Sigmoid colon (tissue), 7 donors: ENCODE results near the gene DUOXA1. TPM values are rescaled to one million over a fixed set of nuclear protein-coding genes. Genes with fewer than 3 reads are reported as not detected.

Experiments
- DNase-seq: peaks from one replicate; pipeline ENCODE4 v3.0.0-alpha.2; 2019
- H3K27ac ChIP-seq, 4 donors: fragments of 200-600 bp; sonication (generic); one replicate each; pipeline ENCODE4 v1.5.1; 2016 to 2019; ENCODE audit warnings: mild to moderate bottlenecking in 1 of 4
- H3K27me3 ChIP-seq, 3 donors: fragments of 200-600 bp; sonication (generic); one replicate each; pipeline ENCODE4 v1.5.1; 2019; ENCODE audit warnings: mild to moderate bottlenecking in 1 of 3
- H3K36me3 ChIP-seq, 4 donors: fragments of 200-600 bp; sonication (generic); one replicate each; pipeline ENCODE4 v1.5.1; 2016 to 2019
- H3K4me1 ChIP-seq, 4 donors: fragments of 200-600 bp; sonication (generic); one replicate each; pipeline ENCODE4 v1.5.1; 2017 to 2019
- H3K4me3 ChIP-seq, 4 donors: fragments of 200-600 bp; sonication (generic); one replicate each; pipeline ENCODE4 v1.5.1; 2017 to 2019; ENCODE audit warnings: mild to moderate bottlenecking in 2 of 4, moderate library complexity in 1 of 4
- H3K9me3 ChIP-seq, 4 donors: fragments of 200-600 bp in 3 of 4; sonication (generic) in 3 of 4; one replicate each; pipeline versions ENCODE4 v1.5.1 to v1.6.1; 2013 to 2019
- CTCF ChIP-seq, 4 experiments: fragments of 450-650 bp in 3 of 4; fragments of 200-600 bp in 1 of 4; IDR thresholded peaks; one replicate each; pipeline ENCODE4 v1.5.1; 2016 to 2019; ENCODE audit warnings: antibody characterized with exemption in 4 of 4, mild to moderate bottlenecking in 3 of 4, moderate library complexity in 2 of 4
- EP300 ChIP-seq, 4 donors: sonication (generic); formaldehyde crosslinking; IDR thresholded peaks; one replicate each; pipeline ENCODE4 v1.6.1; 2017; ENCODE audit warnings: antibody characterized with exemption in 4 of 4
- POLR2A ChIP-seq, 2 donors: fragments of 450-650 bp; IDR thresholded peaks; one replicate each; pipeline ENCODE4 v1.6.1; 2016; ENCODE audit warnings: antibody characterized with exemption in 2 of 2, mild to moderate bottlenecking in 2 of 2, moderate library complexity in 2 of 2
- POLR2AphosphoS5 ChIP-seq, 4 donors: sonication (generic); formaldehyde crosslinking; IDR thresholded peaks; one replicate each; pipeline ENCODE4 v1.6.1; 2017; ENCODE audit warnings: antibody characterized with exemption in 4 of 4
- WGBS, 2 donors: extraction: QIAGEN DNeasy Blood & Tissue Kit; methylation state at CpG; one replicate each; pipeline ENCODE4 v1.1.7; 2013; 5-methylcytosine and 5-hydroxymethylcytosine counted together
- intact Hi-C: fragments of 100-400 bp; cut with DNase I; formaldehyde crosslinking; loops from one replicate; pipeline ENCODE4 v1.15.1; 2023
- polyA plus RNA-seq, 3 donors: library from polyadenylated mRNA; stranded (reverse); fragments of 200-250 nt; gene quantifications; one replicate each; pipeline ENCODE4 v1.2.3, GENCODE V29; 2013
- total RNA-seq, 4 donors: library from RNA; depleted of rRNA; stranded (reverse); fragments of >200 nt; gene quantifications; one replicate each; pipeline ENCODE4 v1.1.0, GENCODE V29; 2016
- donor health status: healthy with polysubstance abuse.
- donor health status: Bipolar disorder and iron deficiency.
- donor health status: healthy.

DUOXA1 gene
- total and polyA plus RNA-seq, 7 donors = 0.36 to 3.1 (median 1.7) TPM; not detected in 2

- H3K27ac ChIP-seq = no peak overlapping the region
- intact Hi-C loops = no loop called here
- no peaks in the 10 kb centered on the region for H3K9me3 ChIP-seq
- no peaks in the 10 kb centered on the region for H3K27me3 ChIP-seq
- 89 to 90% methylated on average over 23 of the region's 23 CpGs for WGBS, 2 donors
- no peaks in the 10 kb centered on the region for H3K4me1 ChIP-seq
- TF ChIP-seq CTCF (IDR thresholded peaks at IDR 0.05) = no peak
- no peak for TF ChIP-seq EP300 (IDR thresholded peaks at IDR 0.05)
- TF ChIP-seq POLR2A (IDR thresholded peaks at IDR 0.05) = no peak
- TF ChIP-seq POLR2AphosphoS5 (IDR thresholded peaks at IDR 0.05) = no peak
- no peaks in the 10 kb centered on the region for H3K36me3 ChIP-seq
- DNase-seq = peak; percentile 57
- H3K4me3 ChIP-seq = no peak overlapping the region
These were observed 30.0 kb downstream of the DUOXA1 start for GRCh38 chr15:45099549-45100165.

GRCh38 chr15:45097466-45097865 lies 32.2 kb downstream of the DUOXA1 start:
- TF ChIP-seq EP300 (IDR thresholded peaks at IDR 0.05) = no peak
- no peak for TF ChIP-seq POLR2A (IDR thresholded peaks at IDR 0.05)
- TF ChIP-seq CTCF (IDR thresholded peaks at IDR 0.05) = no peak
- TF ChIP-seq POLR2AphosphoS5 (IDR thresholded peaks at IDR 0.05) = no peak

GRCh38 chr15:45095661-45096060 lies 34.0 kb downstream of the DUOXA1 start:
- 91 to 94% methylated on average over 11 of the region's 11 CpGs for WGBS, 2 donors
- Histone ChIP-seq H3K27ac (no peak overlapping the region), H3K4me1 (no peaks in the 10 kb centered on the region), H3K27me3 (no peaks in the 10 kb centered on the region), H3K4me3 (no peak overlapping the region), H3K9me3 (no peaks in the 10 kb centered on the region), H3K36me3 (no peaks in the 10 kb centered on the region)
- intact Hi-C loops = no loop called here
- peak; percentile 50 for DNase-seq
- no peak for TF ChIP-seq CTCF (IDR thresholded peaks at IDR 0.05)
- no peak for TF ChIP-seq EP300 (IDR thresholded peaks at IDR 0.05)
- no peak for TF ChIP-seq POLR2A (IDR thresholded peaks at IDR 0.05)
- TF ChIP-seq POLR2AphosphoS5 (IDR thresholded peaks at IDR 0.05) = no peak

More at GRCh38 chr15:45097466-45097865, 32.2 kb downstream of the DUOXA1 start:
- intact Hi-C loops = no loop called here
- Histone ChIP-seq H3K36me3 (no peaks in the 10 kb centered on the region), H3K27me3 (no peaks in the 10 kb centered on the region), H3K9me3 (no peaks in the 10 kb centered on the region), H3K27ac (no peak overlapping the region), H3K4me1 (no peaks in the 10 kb centered on the region), H3K4me3 (no peak overlapping the region)
- 90 to 97% methylated on average over 7 of the region's 7 CpGs for WGBS, 2 donors
- peak; percentile 41 for DNase-seq

- intact Hi-C loops = no loop called here
- no peaks in the 10 kb centered on the region for H3K4me1 ChIP-seq
- DNase-seq = peak; percentile 62
- no peaks in the 10 kb centered on the region for H3K36me3 ChIP-seq
- H3K27me3 ChIP-seq = no peaks in the 10 kb centered on the region
- 83 to 84% methylated on average over 9 of the region's 9 CpGs for WGBS, 2 donors
- no peaks in the 10 kb centered on the region for H3K9me3 ChIP-seq
- no peak overlapping the region for H3K27ac ChIP-seq
- no peak overlapping the region for H3K4me3 ChIP-seq
- TF ChIP-seq CTCF (IDR thresholded peaks at IDR 0.05) (no peak), POLR2AphosphoS5 (IDR thresholded peaks at IDR 0.05) (no peak), POLR2A (IDR thresholded peaks at IDR 0.05) (no peak), EP300 (IDR thresholded peaks at IDR 0.05) (no peak)
These were observed 35.3 kb downstream of the DUOXA1 start for GRCh38 chr15:45094358-45094730.
